H9 (cell line): ENCODE measurements around the gene CACNA1G. TPM values are rescaled to one million over a fixed set of nuclear protein-coding genes. Genes with fewer than 3 reads are reported as not detected.

Experiments
- DNase-seq: peaks from one replicate; pipeline ENCODE4 v3.0.0-alpha.2; 2017
- H2AFZ ChIP-seq: one replicate; pipeline ENCODE4 v1.6.1; 2013; ENCODE audit warnings: mild to moderate bottlenecking, low read length, control low read depth, moderate library complexity
- H2AK5ac ChIP-seq: 2 replicates; pipeline ENCODE4 v1.6.1; 2013; ENCODE audit warnings: low read length, control low read depth, mixed read lengths; ENCODE audit not compliant: insufficient read length
- H2BK120ac ChIP-seq: one replicate; pipeline ENCODE4 v1.6.1; 2013; ENCODE audit warnings: low read depth, mild to moderate bottlenecking, low read length, control low read depth, inconsistent platforms; ENCODE audit not compliant: poor library complexity, severe bottlenecking
- H2BK12ac ChIP-seq: 2 replicates; pipeline ENCODE4 v1.6.1; 2013; ENCODE audit warnings: low read length, control low read depth, mixed read lengths, low read depth; ENCODE audit not compliant: insufficient read length
- H2BK15ac ChIP-seq: 2 replicates; pipeline ENCODE4 v1.6.1; 2013; ENCODE audit warnings: low read depth, low read length, control low read depth
- H2BK20ac ChIP-seq: one replicate; pipeline ENCODE4 v1.6.1; 2013; ENCODE audit warnings: low read depth, mild to moderate bottlenecking, low read length, control low read depth, inconsistent platforms; ENCODE audit not compliant: poor library complexity, severe bottlenecking
- H2BK5ac ChIP-seq: 2 replicates; pipeline ENCODE4 v1.6.1; 2013; ENCODE audit warnings: low read length, control low read depth, mixed read lengths; ENCODE audit not compliant: insufficient read length
- H3K14ac ChIP-seq: 2 replicates; pipeline ENCODE4 v1.6.1; 2013; ENCODE audit warnings: low read length, control low read depth; ENCODE audit not compliant: insufficient read depth
- H3K18ac ChIP-seq: 2 replicates; pipeline ENCODE4 v1.6.1; 2013; ENCODE audit warnings: low read depth, mild to moderate bottlenecking, mixed read lengths, low read length, control low read depth; ENCODE audit not compliant: insufficient read length
- H3K23ac ChIP-seq: 2 replicates; pipeline ENCODE4 v1.6.1; 2013; ENCODE audit warnings: low read length, control low read depth, mixed read lengths, low read depth; ENCODE audit not compliant: insufficient read length
- H3K23me2 ChIP-seq: 2 replicates; pipeline ENCODE4 v1.6.1; 2013; ENCODE audit warnings: low read depth, mild to moderate bottlenecking, mixed read lengths, low read length, control low read depth; ENCODE audit not compliant: insufficient read length, poor library complexity, severe bottlenecking
- H3K27ac ChIP-seq: 2 replicates; pipeline ENCODE4 v1.5.1; 2013; ENCODE audit warnings: low read length, control low read depth, mixed read lengths, low read depth; ENCODE audit not compliant: insufficient read length
- H3K27me3 ChIP-seq: 2 replicates; pipeline ENCODE4 v1.6.1; 2013; ENCODE audit warnings: low read length, control low read depth, inconsistent platforms; ENCODE audit not compliant: insufficient read depth
- H3K4ac ChIP-seq: 2 replicates; pipeline ENCODE4 v1.6.1; 2013; ENCODE audit warnings: low read depth, mild to moderate bottlenecking, control low read depth, inconsistent platforms, low read length, moderate library complexity
- H3K4me1 ChIP-seq: 2 replicates; pipeline ENCODE4 v1.6.1; 2013; ENCODE audit warnings: low read length, control low read depth, inconsistent platforms; ENCODE audit not compliant: insufficient read depth
- H3K4me2 ChIP-seq: 2 replicates; pipeline ENCODE4 v1.6.1; 2013; ENCODE audit warnings: low read length, control low read depth, mixed read lengths; ENCODE audit not compliant: insufficient read length, insufficient read depth
- H3K56ac ChIP-seq: 2 replicates; pipeline ENCODE4 v1.6.1; 2013; ENCODE audit warnings: low read depth, mild to moderate bottlenecking, mixed read lengths, low read length, control low read depth; ENCODE audit not compliant: insufficient read length
- H3K79me1 ChIP-seq: 2 replicates; pipeline ENCODE4 v1.6.1; 2013; ENCODE audit warnings: low read depth, mild to moderate bottlenecking, moderate library complexity, low read length, control low read depth, inconsistent platforms; ENCODE audit not compliant: insufficient read depth, poor library complexity, severe bottlenecking
- H3K79me2 ChIP-seq: 2 replicates; pipeline ENCODE4 v1.6.1; 2013; ENCODE audit warnings: low read length, control low read depth, inconsistent platforms; ENCODE audit not compliant: insufficient read depth
- H3K9ac ChIP-seq: 2 replicates; pipeline ENCODE4 v1.6.1; 2013; ENCODE audit warnings: low read length, control low read depth, mixed read lengths; ENCODE audit not compliant: insufficient read length; ENCODE audit errors: extremely low read depth
- H3K9me3 ChIP-seq: one replicate; pipeline ENCODE4 v1.6.1; 2013; ENCODE audit warnings: low read depth, low read length, inconsistent platforms; ENCODE audit not compliant: control insufficient read depth
- H3T11ph ChIP-seq: one replicate; pipeline ENCODE4 v1.6.1; 2013; ENCODE audit warnings: mild to moderate bottlenecking, low read length, control low read depth, inconsistent platforms
- H4K20me1 ChIP-seq: one replicate; pipeline ENCODE4 v1.6.1; 2013; ENCODE audit not compliant: control insufficient read depth, insufficient read length, insufficient read depth
- H4K5ac ChIP-seq: 2 replicates; pipeline ENCODE4 v1.6.1; 2013; ENCODE audit warnings: low read depth, mild to moderate bottlenecking, mixed read lengths, low read length, control low read depth; ENCODE audit not compliant: insufficient read length
- H4K8ac ChIP-seq: replicated peaks from 2 replicates; pipeline ENCODE4 v1.6.1; 2013; ENCODE audit warnings: low read length, control low read depth, mixed read lengths, low read depth; ENCODE audit not compliant: insufficient read length
- H4K91ac ChIP-seq: 2 replicates; pipeline ENCODE4 v1.6.1; 2013; ENCODE audit warnings: low read depth, mild to moderate bottlenecking, moderate library complexity, mixed read lengths, low read length, control low read depth; ENCODE audit not compliant: insufficient read length
- H3K27ac Mint-ChIP-seq, 3 experiments: 2 replicates in 2 of 3; 3 replicates in 1 of 3; pipeline ENCODE4 v1.8.0; 2020 to 2021; ENCODE audit warnings: mixed read lengths in 3 of 3, mild to moderate bottlenecking in 1 of 3, moderate library complexity in 1 of 3
- H3K27me3 Mint-ChIP-seq: 2 replicates; pipeline ENCODE4 v1.8.0; 2021; ENCODE audit warnings: low read depth, mild to moderate bottlenecking, moderate library complexity, mixed read lengths
- H3K36me3 Mint-ChIP-seq, 3 experiments: 2 replicates in 2 of 3; 3 replicates in 1 of 3; pipeline ENCODE4 v1.8.0; 2020 to 2021; ENCODE audit warnings: low read depth in 3 of 3, mixed read lengths in 3 of 3; ENCODE audit not compliant: insufficient read depth in 1 of 3
- H3K4me1 Mint-ChIP-seq, 2 experiments: 2 replicates each; pipeline ENCODE4 v1.8.0; 2020; ENCODE audit warnings: mixed read lengths in 2 of 2
- H3K4me3 Mint-ChIP-seq, 2 experiments: 2 replicates in 1 of 2; 3 replicates in 1 of 2; pipeline ENCODE4 v1.8.0; 2020 to 2021; ENCODE audit warnings: mild to moderate bottlenecking in 2 of 2, mixed read lengths in 2 of 2, moderate library complexity in 1 of 2
- H3K9me3 Mint-ChIP-seq, 2 experiments: 2 replicates in 1 of 2; 3 replicates in 1 of 2; pipeline ENCODE4 v1.8.0; 2020; ENCODE audit warnings: mild to moderate bottlenecking in 2 of 2, mixed read lengths in 2 of 2, moderate library complexity in 1 of 2
- CTCF ChIP-seq: fragments of 200-600 bp; sonication (generic); conservative IDR thresholded peaks from 3 replicates; pipeline ENCODE4 v1.8.0; 2021; ENCODE audit warnings: antibody characterized with exemption, mild to moderate bottlenecking
- WGBS: extraction: QIAGEN DNeasy Blood & Tissue Kit; methylation state at CpG from one replicate; pipeline ENCODE4 v1.1.7; 2013; ENCODE audit warnings: missing lambda C conversion rate, low lambda C conversion rate, mixed read lengths; ENCODE audit not compliant: insufficient read length; ENCODE audit errors: extremely low coverage; 5-methylcytosine and 5-hydroxymethylcytosine counted together
- total RNA-seq: library from RNA; stranded (reverse); gene quantifications from 2 replicates; pipeline ENCODE4 v1.2.1, GENCODE V29; 2021

CACNA1G gene
- total RNA-seq, 1 experiment from 2014 or later = 1.5 TPM

- no peak overlapping the region for H2BK20ac ChIP-seq
- no peak overlapping the region for H3K4me3 Mint-ChIP-seq
- no peak overlapping the region for H3K14ac ChIP-seq
- DNase-seq = no peak
- no peak overlapping the region for H3K23ac ChIP-seq
- no peak overlapping the region for H3K56ac ChIP-seq
- no peaks in the 10 kb centered on the region; the same call in 1 of the 2 replicates for H3K4me1 ChIP-seq
- no peak overlapping the region for H4K91ac ChIP-seq
- H3K9me3 Mint-ChIP-seq = no peaks in the 10 kb centered on the region
- no peak overlapping the region for H3K27ac Mint-ChIP-seq
- no peak overlapping the region for H2AK5ac ChIP-seq
- no peak overlapping the region for H2BK5ac ChIP-seq
- no peak overlapping the region for H4K5ac ChIP-seq
- H4K8ac ChIP-seq = no peak overlapping the region
- no peak overlapping the region for H3K4me2 ChIP-seq
- no peak overlapping the region for H3K9ac ChIP-seq
- H3K9me3 ChIP-seq = no peaks in the 10 kb centered on the region
- no peaks in the 10 kb centered on the region for H3K23me2 ChIP-seq
- no peak for TF ChIP-seq CTCF
- H3K27me3 ChIP-seq = no peaks in the 10 kb centered on the region
- no peaks in the 10 kb centered on the region for H3K79me2 ChIP-seq
- no peaks in the 10 kb centered on the region for H3K79me1 ChIP-seq
- no peak overlapping the region for H2BK12ac ChIP-seq
- no peak overlapping the region for H3T11ph ChIP-seq
- H3K27me3 Mint-ChIP-seq = peaks cover 9% of the 10 kb centered on the region
- H2BK15ac ChIP-seq = no peak overlapping the region
- H3K18ac ChIP-seq = no peak overlapping the region
- peaks cover 2% of the 10 kb centered on the region for H4K20me1 ChIP-seq
- no peak overlapping the region for H3K4ac ChIP-seq
- no peak overlapping the region for H2BK120ac ChIP-seq
- H3K36me3 Mint-ChIP-seq = no peaks in the 10 kb centered on the region
- WGBS = no CpG with 5 or more reads among the region's 15 CpGs
- no peak overlapping the region for H3K27ac ChIP-seq
- peaks cover 6 to 24% of the 10 kb centered on the region in 2 experiments for H3K4me1 Mint-ChIP-seq
- no peak overlapping the region for H2AFZ ChIP-seq
Observed at GRCh38 chr17:50642071-50642721, 81.7 kb downstream of the CACNA1G start.
